SK-N-SH (cell line): ENCODE measurements around the gene DNAH1.

Experiments used
- CTCF ChIP-seq: fragments of 200-600 bp; sonication (generic); IDR thresholded peaks from 2 replicates; pipeline ENCODE4 v1.6.1; 2017; ENCODE audit warnings: antibody characterized with exemption, mild to moderate bottlenecking, moderate library complexity
- EP300 ChIP-seq, 2 experiments: IDR thresholded peaks; 2 replicates each; pipeline versions ENCODE4 v1.4.0 to v1.6.1; 2012; ENCODE audit warnings: borderline replicate concordance in 1 of 2, low read depth in 1 of 2, low read length in 1 of 2
- EZH2phosphoT487 ChIP-seq: fragments of 200-600 bp; sonication (generic); IDR thresholded peaks from 2 replicates; pipeline ENCODE4 v1.6.1; 2017; ENCODE audit warnings: low read depth, mixed run types, mild to moderate bottlenecking, antibody characterized with exemption, moderate library complexity, borderline replicate concordance
- FOXJ3 ChIP-seq: sonication (generic); formaldehyde crosslinking; IDR thresholded peaks from 2 replicates; pipeline ENCODE4 v1.5.1; 2020; ENCODE audit warnings: mild to moderate bottlenecking, missing genetic modification reagents
- GABPA ChIP-seq: IDR thresholded peaks from 2 replicates; pipeline ENCODE4 v1.4.0; 2012; ENCODE audit warnings: low read depth, mild to moderate bottlenecking
- JUND ChIP-seq: IDR thresholded peaks from 2 replicates; pipeline ENCODE4 v1.4.0; 2012
- MEF2A ChIP-seq: IDR thresholded peaks from 2 replicates; pipeline ENCODE4 v1.4.0; 2012; ENCODE audit warnings: low read depth, borderline replicate concordance
- NRF1 ChIP-seq: IDR thresholded peaks from 2 replicates; pipeline ENCODE4 v1.6.1; 2012; ENCODE audit warnings: low read depth, mild to moderate bottlenecking, low read length
- POLR2AphosphoS5 ChIP-seq: IDR thresholded peaks from 2 replicates; pipeline ENCODE4 v1.6.1; 2012; ENCODE audit warnings: low read depth, low read length
- RAD21 ChIP-seq: IDR thresholded peaks from 2 replicates; pipeline ENCODE4 v1.6.1; 2012; ENCODE audit warnings: mild to moderate bottlenecking, low read length
- TAF1 ChIP-seq: IDR thresholded peaks from 2 replicates; pipeline ENCODE4 v1.6.1; 2012; ENCODE audit warnings: low read depth, mild to moderate bottlenecking, low read length, moderate library complexity, borderline replicate concordance
- TCF12 ChIP-seq: IDR thresholded peaks from 2 replicates; pipeline ENCODE4 v1.4.0; 2012
- TF ChIP-seq, protein P1 (sequence below): IDR thresholded peaks from 2 replicates; pipeline ENCODE4 v1.6.1; 2012; ENCODE audit warnings: mild to moderate bottlenecking, low read depth, low read length, moderate library complexity

DNA sequence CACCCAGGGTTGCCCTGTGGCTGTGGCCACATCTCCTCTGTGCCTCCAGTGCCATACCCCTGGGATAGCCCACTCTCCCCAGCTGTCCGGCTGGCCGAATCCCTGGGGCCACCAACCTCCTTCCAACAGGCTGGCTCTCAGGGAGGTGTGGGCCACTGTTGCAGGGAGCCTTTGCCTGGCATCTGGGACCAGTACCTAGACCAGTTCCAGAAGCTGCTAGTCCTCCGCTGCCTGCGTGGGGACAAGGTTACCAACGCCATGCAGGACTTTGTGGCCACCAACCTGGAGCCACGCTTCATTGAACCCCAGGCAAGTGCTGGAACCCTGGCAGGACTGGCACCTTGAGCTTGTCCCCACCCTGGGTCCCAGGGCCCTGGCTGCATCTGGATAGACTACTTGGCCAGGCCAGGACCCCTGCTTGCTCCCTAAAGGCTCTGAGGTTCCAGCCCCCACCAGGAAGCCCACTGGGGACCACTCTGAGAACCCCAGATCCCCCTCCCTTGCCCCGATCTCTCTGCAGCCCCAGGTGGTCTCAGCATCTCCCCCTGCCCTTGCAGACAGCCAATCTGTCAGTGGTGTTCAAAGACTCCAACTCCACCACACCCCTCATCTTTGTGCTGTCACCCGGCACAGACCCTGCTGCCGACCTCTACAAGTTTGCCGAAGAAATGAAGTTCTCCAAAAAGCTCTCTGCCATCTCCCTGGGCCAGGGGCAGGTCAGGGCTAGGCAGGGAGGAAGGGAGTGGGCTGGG is 78.8 kb downstream of the DNAH1 start:
- TF ChIP-seq CTCF (no peak), NRF1 (no peak), EP300 (IDR thresholded peaks at IDR 0.05; ENCODE audit: borderline replicate concordance in 1 of 2, low read depth in 1 of 2, low read length in 1 of 2) (no peak), TAF1 (no peak), EZH2phosphoT487 (no peak), MEF2A (no peak), TCF12 (no peak), RAD21 (no peak), FOXJ3 (no peak), GABPA (no peak), JUND (no peak), POLR2AphosphoS5 (no peak)
- TF ChIP-seq, protein P1, sequence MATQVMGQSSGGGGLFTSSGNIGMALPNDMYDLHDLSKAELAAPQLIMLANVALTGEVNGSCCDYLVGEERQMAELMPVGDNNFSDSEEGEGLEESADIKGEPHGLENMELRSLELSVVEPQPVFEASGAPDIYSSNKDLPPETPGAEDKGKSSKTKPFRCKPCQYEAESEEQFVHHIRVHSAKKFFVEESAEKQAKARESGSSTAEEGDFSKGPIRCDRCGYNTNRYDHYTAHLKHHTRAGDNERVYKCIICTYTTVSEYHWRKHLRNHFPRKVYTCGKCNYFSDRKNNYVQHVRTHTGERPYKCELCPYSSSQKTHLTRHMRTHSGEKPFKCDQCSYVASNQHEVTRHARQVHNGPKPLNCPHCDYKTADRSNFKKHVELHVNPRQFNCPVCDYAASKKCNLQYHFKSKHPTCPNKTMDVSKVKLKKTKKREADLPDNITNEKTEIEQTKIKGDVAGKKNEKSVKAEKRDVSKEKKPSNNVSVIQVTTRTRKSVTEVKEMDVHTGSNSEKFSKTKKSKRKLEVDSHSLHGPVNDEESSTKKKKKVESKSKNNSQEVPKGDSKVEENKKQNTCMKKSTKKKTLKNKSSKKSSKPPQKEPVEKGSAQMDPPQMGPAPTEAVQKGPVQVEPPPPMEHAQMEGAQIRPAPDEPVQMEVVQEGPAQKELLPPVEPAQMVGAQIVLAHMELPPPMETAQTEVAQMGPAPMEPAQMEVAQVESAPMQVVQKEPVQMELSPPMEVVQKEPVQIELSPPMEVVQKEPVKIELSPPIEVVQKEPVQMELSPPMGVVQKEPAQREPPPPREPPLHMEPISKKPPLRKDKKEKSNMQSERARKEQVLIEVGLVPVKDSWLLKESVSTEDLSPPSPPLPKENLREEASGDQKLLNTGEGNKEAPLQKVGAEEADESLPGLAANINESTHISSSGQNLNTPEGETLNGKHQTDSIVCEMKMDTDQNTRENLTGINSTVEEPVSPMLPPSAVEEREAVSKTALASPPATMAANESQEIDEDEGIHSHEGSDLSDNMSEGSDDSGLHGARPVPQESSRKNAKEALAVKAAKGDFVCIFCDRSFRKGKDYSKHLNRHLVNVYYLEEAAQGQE, result no peak
